Stimulated activated CD8-positive, alpha-beta memory T cell treated with anti-CD3 and anti-CD28 coated beads, Interleukin-4, amount 100 ng/mL, for 48 hours (primary cell): Measurements from ENCODE around the gene COL4A2.

ENCODE experiments used
- DNase-seq: peaks from one replicate; pipeline ENCODE4 v3.0.0-alpha.2; 2020

The COL4A2 gene

DNA sequence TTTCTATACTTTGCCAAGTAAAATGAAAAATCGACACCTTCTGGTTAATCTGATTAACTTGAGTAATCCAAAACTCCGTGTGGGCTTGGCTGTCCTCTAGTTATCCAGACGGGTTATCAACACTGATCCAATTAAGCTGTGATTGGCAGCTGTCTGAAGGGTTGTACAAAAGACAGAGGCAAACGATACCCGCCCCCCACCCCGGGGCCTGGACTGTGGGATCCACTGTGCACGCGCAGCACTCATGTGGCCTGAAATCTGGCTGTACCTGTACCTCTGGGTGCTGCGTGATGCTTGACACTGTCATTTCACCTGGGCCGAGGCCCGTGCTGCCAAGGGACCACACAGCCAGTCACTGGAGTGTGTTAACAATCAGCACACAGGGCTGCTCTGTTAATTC lies 53.5 kb downstream of the COL4A2 start:
- DNase-seq: no peak

DNA sequence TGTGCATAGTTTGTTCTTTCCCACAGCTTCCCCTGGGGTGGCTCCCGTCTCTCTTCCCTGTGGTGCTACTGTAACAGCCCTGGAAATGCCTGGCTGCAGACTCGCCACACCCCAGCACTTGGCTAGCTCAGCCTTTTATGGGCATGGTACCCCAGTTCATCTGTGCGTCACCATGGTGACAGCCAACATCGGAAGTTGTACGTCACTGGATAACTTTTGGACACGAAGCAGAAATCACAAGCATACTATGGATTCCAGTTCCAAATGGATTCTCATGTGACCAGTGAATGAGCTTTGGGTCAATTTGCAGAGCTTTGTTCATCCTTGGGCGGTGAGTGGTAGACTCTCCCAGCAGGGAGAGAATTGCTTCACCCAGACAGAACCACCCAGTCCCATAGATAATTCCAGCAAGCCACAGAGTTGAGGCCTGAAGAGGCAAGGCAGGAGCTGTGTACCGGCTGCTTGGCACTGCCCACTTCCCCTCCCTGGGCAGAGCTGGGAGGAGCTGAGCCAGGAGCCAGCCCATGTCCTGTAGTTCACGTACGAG lies 54.4 kb downstream of the COL4A2 start:
- DNase-seq: no peak

- no peak for DNase-seq
Observed at GRCh38 chr13:110363010-110363409, 55.9 kb downstream of the COL4A2 start.

GRCh38 chr13:110364081-110364480 lies 57.0 kb downstream of the COL4A2 start:
- no peak for DNase-seq

DNA sequence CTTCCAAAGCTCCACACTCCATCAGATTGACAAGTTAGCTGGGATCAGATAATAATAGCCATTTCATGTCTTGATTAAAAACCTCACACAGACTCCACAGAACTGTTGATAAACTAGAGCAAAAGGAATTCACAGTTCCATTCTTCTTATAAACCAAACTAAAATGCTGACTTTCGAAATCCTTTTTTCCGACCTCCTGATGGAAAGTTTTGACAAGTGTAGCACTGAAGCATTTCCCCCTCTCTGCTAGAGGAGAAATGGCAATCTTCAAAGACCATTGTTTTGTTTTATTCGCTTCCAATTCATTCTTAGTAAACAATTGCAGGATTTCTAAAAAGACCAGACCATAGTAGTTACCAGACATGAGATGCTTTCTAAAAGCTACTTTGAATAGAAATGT lies 58.8 kb downstream of the COL4A2 start:
- DNase-seq: no peak

DNA sequence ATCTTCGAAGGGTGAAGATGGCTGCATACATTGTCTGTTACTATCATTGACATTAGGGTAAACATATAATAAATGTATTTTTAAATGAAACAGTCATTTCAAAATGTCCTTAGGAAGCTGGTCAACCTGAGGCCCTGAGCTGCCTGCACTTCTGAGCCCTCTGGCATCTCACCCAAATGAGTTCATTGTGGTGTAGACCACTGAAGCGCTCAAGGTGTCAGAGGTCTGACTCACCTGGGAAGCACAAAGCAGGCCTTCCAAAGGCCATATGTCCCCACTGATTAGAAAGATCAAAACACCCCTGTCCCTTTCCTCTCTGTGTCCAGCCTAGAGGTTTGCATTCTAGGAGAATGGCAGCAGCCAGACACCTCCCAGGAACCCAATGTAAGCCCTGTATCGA lies 59.6 kb downstream of the COL4A2 start:
- no peak for DNase-seq

DNA sequence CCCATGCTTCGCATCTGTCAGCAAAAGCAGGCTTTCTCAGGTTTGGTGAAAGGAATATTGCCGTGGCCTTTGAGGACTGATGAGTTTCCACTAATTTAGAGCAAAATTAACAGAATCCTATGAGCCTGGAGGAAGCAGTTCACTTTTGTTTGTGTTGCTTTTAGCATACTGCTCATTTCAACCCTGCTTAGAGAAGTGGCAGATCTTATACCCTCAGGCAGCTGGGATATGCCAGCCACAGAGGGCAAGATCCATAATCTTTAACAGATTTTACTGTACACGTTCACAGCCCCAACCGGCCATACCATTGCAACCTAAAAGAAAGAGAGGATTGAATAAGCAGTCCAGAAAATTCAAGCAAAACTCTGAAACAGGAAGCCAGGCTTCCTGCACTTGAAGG lies 60.5 kb downstream of the COL4A2 start:
- DNase-seq: no peak

DNA sequence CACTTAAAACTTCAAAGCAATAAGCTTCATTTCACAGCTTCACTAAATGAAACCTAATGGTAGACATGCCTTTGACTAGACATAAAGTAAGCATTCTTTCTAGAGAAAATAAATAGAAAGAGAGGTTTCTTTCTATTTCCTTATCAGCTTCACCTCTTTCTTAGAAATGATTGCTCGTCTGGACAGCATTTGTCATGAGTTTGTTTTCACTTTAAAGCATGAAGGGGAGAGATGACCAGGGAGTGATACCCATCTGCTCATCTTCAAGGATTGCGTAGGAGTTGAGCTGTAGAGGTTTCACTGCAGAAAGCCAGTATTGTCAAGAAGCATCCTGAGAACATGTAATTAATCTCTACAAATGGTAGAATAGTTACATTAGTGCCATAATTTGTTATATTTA lies 61.3 kb downstream of the COL4A2 start:
- no peak for DNase-seq

GRCh38 chr13:110369400-110369799 lies 62.3 kb downstream of the COL4A2 start:
- no peak for DNase-seq

GRCh38 chr13:110371550-110372465 lies 64.7 kb downstream of the COL4A2 start:
- no peak for DNase-seq

DNA sequence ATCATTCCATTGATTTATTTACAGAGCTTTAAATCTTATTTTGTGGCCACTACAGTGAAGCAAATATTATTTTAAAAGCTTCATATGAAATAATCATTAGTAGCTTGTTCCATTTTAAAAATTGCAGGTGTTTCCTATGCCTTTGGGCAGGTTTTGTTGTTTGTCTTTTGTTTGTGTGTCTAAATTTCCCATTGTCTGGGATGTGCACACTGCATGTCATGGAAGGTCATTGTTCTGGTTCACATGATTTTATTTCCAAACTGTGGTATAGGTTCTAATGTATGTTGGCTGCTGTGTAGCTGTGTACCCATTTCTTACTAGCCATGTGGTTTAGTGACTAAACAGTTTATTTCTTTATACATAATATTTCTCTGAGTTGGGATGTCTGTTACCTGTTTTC lies 65.6 kb downstream of the COL4A2 start:
- DNase-seq: no peak

DNA sequence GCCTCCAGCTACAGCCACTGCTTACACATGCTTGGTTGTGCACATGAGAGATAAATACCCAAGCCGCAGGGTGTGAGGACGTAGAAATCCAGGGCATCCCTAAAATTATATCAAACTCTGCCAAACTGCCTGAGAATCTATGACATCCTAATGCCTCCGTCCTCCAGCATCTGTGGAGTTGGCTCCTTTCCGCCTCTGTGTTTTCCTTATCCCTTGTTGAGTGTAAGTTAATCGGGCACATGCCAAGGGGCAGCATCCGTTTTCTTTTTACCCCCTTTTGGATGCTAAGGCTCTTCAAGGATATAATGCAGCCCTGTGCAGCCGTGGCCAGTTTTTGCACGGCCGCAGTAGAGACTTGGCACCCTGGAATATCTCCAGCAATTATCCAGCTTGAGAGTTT lies 66.5 kb downstream of the COL4A2 start:
- no peak for DNase-seq

DNA sequence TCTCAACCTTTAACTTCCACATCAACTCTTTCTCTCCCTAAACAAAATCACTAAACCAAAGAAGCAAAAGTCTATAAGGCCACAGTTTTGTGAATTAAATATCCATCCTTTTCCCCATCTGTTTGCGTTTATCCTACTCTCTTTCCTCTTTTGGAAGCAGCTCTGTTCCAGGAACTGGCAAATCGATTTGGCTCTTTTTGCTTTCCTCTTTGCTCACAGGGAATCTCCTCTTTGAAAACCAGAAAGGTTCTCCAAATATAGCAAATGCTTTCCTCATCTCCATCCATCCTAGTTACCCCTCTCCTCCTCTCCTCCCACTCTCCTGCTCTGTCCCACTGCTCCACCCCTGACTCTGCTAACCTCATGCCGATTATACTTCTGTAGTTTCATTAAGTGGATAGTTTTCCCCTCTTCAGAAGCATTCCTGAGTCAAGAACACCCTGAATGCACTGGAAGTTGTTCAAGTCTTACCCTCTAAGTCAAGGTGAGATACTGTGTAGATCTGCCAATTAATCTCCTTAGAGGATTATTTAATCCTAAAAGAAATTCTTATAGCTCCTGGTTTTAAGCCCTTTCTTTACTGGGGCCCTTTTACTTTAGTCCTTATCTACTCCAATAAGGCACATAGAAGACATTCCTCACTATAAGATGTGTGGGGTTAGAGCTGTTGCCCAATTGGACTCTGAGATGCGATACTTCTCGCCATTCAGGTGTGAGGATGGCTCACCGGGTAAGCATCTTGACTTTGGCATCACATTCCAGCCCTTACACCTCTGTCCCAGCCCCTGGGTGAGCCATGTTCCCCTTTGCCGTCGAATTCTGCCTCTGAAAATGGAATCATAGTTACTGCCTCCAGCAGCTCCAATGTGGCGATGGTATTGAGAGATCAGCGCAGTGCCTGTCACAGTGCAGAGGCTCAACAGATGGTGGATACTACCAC lies 67.6 kb downstream of the COL4A2 start:
- no peak for DNase-seq

DNA sequence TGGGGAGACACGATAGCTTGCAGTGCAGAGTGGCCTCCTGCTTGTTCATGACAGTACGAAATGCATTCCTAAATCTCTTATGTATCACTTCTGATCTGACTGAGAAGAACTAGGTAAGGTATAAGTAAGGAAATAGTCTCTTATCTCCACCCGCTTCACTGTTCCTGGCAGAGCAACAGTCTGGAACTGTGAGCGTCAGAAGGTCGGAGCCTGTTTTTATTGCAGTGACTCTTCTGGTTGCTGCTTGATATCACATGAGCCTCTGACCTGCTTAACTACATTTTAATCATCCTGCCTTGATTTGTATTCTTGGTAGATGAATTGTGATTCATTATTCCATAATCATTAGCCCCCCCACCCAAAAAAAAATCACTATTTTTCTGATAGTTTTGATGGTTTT lies 69.0 kb downstream of the COL4A2 start:
- no peak for DNase-seq

DNA sequence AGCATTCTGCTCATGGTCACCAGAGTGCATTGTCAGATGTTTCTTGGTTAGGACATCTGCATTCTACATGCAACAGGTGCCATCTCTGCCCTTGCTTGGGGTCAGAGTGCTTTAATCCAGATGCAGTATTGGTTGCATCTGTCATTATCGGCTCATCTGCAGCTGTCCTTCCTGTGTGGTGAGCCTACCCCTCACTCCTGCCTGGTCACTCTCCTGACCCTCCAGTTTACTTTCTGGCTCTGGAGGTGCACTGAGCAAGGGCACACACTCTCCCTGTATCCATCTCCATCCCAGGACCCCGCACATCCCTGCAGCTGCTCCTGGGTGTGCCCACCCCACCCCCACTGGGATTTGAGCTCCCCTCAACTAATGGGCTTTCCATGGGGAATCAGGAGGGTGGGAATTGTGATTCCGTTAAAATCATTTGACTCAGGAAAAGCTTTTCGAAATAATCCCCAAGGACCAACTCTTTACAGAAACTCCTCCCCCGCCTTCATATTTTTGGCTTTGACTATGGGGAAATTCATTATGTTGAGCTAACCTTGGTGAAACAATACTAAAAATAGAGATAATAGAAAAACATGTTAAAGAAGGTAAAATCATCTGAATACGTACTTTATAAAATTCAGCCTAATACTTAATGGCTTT lies 70.2 kb downstream of the COL4A2 start:
- no peak for DNase-seq

DNA sequence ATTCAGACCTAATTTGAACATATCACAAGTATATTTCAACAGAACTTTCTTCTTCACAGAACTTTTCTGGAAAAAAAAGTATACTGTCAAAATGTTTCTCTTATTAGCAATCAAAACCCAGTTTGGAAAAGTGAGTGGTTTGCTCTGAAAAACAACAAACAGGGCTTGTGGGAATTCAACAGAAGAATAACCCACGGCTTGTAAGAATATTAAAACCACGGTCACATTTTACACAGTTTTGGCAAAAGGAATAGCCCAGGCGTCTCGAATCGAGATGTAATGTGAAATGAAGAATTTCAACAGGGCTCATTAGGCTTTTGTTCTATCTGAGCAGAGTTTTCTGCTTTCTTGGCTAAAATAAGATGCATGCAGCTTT lies 70.7 kb downstream of the COL4A2 start:
- DNase-seq: no peak

GRCh38 chr13:110379358-110379757 lies 72.3 kb downstream of the COL4A2 start:
- no peak for DNase-seq

DNA sequence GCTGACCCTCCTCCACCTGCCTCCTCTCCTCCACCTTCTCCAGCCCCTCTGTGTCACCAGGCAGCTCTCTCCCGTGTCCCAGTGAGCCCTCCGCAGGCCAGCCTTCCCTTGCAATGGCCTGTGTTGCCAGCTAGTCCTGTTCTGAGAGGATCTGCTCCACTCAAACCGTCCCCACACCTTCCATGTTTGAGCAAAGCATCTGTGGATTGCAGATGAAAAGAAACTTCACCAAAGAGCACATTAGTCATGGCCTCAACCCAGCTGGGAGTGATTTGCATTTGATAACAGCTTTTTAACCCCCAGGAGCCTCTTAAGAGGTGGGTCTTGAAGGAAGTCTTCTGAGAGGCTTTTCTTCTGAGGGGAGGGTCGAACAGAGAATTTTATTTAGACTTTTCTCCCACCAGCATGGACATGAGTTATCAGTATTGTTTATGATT lies 72.8 kb downstream of the COL4A2 start:
- DNase-seq: no peak

DNA sequence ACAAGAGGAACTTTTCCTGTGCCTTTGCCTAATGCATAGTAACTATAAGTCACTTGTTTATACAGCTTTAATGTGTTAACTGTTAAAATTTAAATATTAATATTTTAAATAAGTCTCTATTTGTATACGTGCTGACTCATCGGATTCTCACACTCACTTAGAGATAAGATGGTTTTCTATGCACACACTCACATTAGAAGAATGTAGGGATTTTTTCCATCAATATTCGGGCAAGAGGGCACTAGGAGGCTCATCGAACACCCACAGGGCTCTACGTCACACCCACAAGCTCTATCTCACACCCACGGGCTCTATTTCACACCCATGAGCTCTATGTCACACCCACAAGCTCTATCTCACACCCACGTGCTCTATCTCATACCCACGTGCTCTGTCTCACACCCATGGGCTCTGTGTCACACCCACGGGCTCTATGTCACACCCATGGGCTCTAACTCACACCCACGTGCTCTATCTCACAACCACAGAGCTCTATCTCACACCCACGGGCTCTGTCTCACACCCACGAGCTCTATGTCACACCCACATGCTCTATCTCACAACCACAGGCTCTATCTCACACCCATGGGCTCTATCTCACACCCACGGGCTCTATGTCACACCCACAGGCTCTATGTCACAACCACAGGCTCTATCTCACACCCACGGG lies 73.4 kb downstream of the COL4A2 start:
- DNase-seq: no peak

DNA sequence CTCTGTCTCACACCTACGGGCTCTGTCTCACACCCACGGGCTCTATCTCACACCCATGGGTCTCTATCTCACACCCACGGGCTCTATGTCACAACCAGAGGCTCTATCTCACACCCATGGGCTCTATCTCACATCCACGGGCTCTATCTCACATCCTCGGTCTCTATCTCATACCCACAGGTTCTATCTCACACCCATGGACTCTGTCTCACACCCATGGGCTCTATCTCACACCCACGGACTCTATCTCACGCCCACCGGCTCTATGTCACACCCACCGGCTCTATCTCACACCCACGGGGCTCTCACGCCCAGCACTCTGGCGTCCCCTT lies 73.9 kb downstream of the COL4A2 start:
- no peak for DNase-seq

DNA sequence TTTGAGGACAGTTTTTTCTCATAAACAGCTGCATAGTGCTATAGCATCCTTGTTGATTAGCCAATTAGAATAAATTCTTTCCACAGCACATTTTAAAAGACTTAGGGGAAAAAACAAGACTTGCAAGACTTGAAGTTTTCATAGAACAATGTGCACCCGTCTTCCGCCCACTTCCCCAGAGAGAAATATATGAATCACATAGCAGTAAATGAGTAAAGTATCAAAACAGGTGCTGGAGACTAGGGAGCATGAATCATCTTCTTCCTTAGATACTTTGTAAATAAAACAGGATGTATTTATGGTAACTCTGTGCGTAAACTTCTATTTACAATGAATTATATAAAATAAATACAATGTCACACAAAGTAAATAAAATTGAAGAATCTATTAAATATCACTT lies 75.1 kb downstream of the COL4A2 start:
- no peak for DNase-seq

- no peak for DNase-seq
Observed at GRCh38 chr13:110382830-110383229, 75.7 kb downstream of the COL4A2 start.
